Right kidney (tissue), 1 donor: ENCODE results near the gene DENND1A.

Experiments
- DNase-seq: peaks from one replicate; pipeline ENCODE4 v3.0.0-alpha.2; 2016

DENND1A gene

GRCh38 chr9:123684393-123685149 is 245.4 kb downstream of the DENND1A start:
- DNase-seq: no peak

GRCh38 chr9:123682746-123683145 is 247.2 kb downstream of the DENND1A start:
- no peak for DNase-seq

- no peak for DNase-seq
Measured at GRCh38 chr9:123680352-123680751, 249.6 kb downstream of the DENND1A start.

GRCh38 chr9:123679330-123679987 is 250.5 kb downstream of the DENND1A start:
- no peak for DNase-seq

- DNase-seq: no peak
Measured at GRCh38 chr9:123678878-123679329, 251.0 kb downstream of the DENND1A start.

GRCh38 chr9:123678038-123678877 is 251.7 kb downstream of the DENND1A start:
- DNase-seq: no peak

- no peak for DNase-seq
Measured at GRCh38 chr9:123676869-123677268, 253.1 kb downstream of the DENND1A start.

GRCh38 chr9:123669346-123669745 is 260.6 kb downstream of the DENND1A start:
- peak; percentile 66 for DNase-seq

GRCh38 chr9:123663529-123663928 is 266.4 kb downstream of the DENND1A start:
- no peak for DNase-seq

- no peak for DNase-seq
Measured at GRCh38 chr9:123662057-123662776, 267.7 kb downstream of the DENND1A start.

- peak; percentile 26 for DNase-seq
Measured at GRCh38 chr9:123660691-123661466, 269.0 kb downstream of the DENND1A start.

GRCh38 chr9:123659358-123659757 is 270.6 kb downstream of the DENND1A start:
- no peak for DNase-seq

GRCh38 chr9:123658792-123659191 is 271.1 kb downstream of the DENND1A start:
- DNase-seq: no peak

- no peak for DNase-seq
Measured at GRCh38 chr9:123657941-123658340, 272.0 kb downstream of the DENND1A start.

- no peak for DNase-seq
Measured at GRCh38 chr9:123657099-123657498, 272.8 kb downstream of the DENND1A start.

GRCh38 chr9:123656565-123656964 is 273.4 kb downstream of the DENND1A start:
- DNase-seq: no peak

GRCh38 chr9:123655681-123656423 is 274.1 kb downstream of the DENND1A start:
- no peak for DNase-seq

- DNase-seq: no peak
Measured at GRCh38 chr9:123654994-123655637, 274.8 kb downstream of the DENND1A start.

GRCh38 chr9:123654218-123654993 is 275.5 kb downstream of the DENND1A start:
- DNase-seq: no peak
